ENCODE measurements around the gene GABRG3. TPM values are rescaled to one million over a fixed set of nuclear protein-coding genes. Genes with fewer than 3 reads are reported as not detected.

The GABRG3 gene
- polyA plus RNA-seq (2011; rRNA removed) (not detected in 2 replicates), polyA minus RNA-seq (2011; rRNA and poly(A)+ RNA removed) (not detected in 2 replicates)

DNA sequence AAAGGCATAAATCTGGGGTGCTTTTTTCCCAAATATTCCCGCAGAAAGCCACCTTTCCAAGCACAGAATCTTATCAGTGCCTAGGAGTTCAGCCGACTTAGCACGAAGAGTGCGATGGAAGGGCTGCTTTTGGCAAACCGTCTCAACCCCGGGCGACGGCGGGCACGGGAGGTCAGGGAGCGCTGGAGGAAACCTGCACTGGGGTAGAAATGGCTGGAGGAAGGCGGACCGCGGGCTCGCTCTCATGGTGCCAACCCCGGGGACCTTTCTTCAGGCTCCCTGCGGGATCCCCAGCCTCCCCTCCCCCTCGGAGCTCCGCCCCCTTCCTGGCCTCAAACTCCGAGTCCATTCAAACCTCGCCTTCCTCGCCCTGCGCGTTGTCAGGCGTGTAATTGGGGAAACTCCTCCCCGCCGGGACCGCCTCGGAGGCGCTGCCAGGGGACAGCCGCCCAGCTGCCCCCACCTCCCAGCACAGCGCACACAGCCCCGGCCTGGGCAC is at the start of gene GABRG3:
Gene GABRG3, plus strand, starts transcription at position 470 of the 499 bp plus-strand sequence.
- Histone ChIP-seq H3K36me3 (ENCODE audit: control insufficient read depth, insufficient read depth, low read length) (no peaks in the 10 kb centered on the region), H3K4me3 (ENCODE audit: low read depth, low read length) (no peak within 1 kb of the TSS), H3K27me3 (ENCODE audit: control insufficient read depth, insufficient read depth, low read length) (no peaks in the 10 kb centered on the region)
- POLR2A ChIA-PET, result no interaction called here
- no peak for DNase-seq (ENCODE audit: low read depth)
- TF ChIP-seq, protein P1, sequence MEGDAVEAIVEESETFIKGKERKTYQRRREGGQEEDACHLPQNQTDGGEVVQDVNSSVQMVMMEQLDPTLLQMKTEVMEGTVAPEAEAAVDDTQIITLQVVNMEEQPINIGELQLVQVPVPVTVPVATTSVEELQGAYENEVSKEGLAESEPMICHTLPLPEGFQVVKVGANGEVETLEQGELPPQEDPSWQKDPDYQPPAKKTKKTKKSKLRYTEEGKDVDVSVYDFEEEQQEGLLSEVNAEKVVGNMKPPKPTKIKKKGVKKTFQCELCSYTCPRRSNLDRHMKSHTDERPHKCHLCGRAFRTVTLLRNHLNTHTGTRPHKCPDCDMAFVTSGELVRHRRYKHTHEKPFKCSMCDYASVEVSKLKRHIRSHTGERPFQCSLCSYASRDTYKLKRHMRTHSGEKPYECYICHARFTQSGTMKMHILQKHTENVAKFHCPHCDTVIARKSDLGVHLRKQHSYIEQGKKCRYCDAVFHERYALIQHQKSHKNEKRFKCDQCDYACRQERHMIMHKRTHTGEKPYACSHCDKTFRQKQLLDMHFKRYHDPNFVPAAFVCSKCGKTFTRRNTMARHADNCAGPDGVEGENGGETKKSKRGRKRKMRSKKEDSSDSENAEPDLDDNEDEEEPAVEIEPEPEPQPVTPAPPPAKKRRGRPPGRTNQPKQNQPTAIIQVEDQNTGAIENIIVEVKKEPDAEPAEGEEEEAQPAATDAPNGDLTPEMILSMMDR (IDR thresholded peaks at IDR 0.05; ENCODE audit: insufficient read depth, low read depth, low read length), result no peak
- CTCF ChIA-PET, result no interaction called here

GRCh38 chr15:26921433-26921832 is 49.5 kb upstream of the GABRG3 start:
- TF ChIP-seq, protein P1 (IDR thresholded peaks at IDR 0.05; ENCODE audit: insufficient read depth, low read depth, low read length), result no peak
- CTCF ChIA-PET, result no interaction called here
- H3K4me3 ChIP-seq (ENCODE audit: low read depth, low read length), result no peak overlapping the region
- no peaks in the 10 kb centered on the region for H3K36me3 ChIP-seq (ENCODE audit: control insufficient read depth, insufficient read depth, low read length)
- POLR2A ChIA-PET, result no interaction called here
- no peaks in the 10 kb centered on the region for H3K27me3 ChIP-seq (ENCODE audit: control insufficient read depth, insufficient read depth, low read length)
- no peak for DNase-seq (ENCODE audit: low read depth)

GRCh38 chr15:26926081-26926480 is 44.9 kb upstream of the GABRG3 start:
- Histone ChIP-seq H3K4me3 (ENCODE audit: low read depth, low read length) (no peak overlapping the region), H3K36me3 (ENCODE audit: control insufficient read depth, insufficient read depth, low read length) (no peaks in the 10 kb centered on the region), H3K27me3 (ENCODE audit: control insufficient read depth, insufficient read depth, low read length) (no peaks in the 10 kb centered on the region)
- no peak for DNase-seq (ENCODE audit: low read depth)
- POLR2A ChIA-PET, result no interaction called here
- CTCF ChIA-PET, result interaction anchor here (0.5 kb wide), 1 partner anchor 23 kb away, joined by 3 read pairs; no protein-coding TSS in a partner anchor
- TF ChIP-seq, protein P1 (IDR thresholded peaks at IDR 0.05; ENCODE audit: insufficient read depth, low read depth, low read length), result no peak

- POLR2A ChIA-PET, result no interaction called here
- no peaks in the 10 kb centered on the region for H3K27me3 ChIP-seq (ENCODE audit: control insufficient read depth, insufficient read depth, low read length)
- H3K4me3 ChIP-seq (ENCODE audit: low read depth, low read length), result no peak overlapping the region
- TF ChIP-seq, protein P1 (IDR thresholded peaks at IDR 0.05; ENCODE audit: insufficient read depth, low read depth, low read length), result no peak
- no peaks in the 10 kb centered on the region for H3K36me3 ChIP-seq (ENCODE audit: control insufficient read depth, insufficient read depth, low read length)
- no peak for DNase-seq (ENCODE audit: low read depth)
- CTCF ChIA-PET, result no interaction called here
These were observed 42.9 kb upstream of the GABRG3 start for GRCh38 chr15:26928051-26928450.

GRCh38 chr15:26929588-26929987 is 41.4 kb upstream of the GABRG3 start:
- TF ChIP-seq, protein P1 (IDR thresholded peaks at IDR 0.05; ENCODE audit: insufficient read depth, low read depth, low read length), result no peak
- CTCF ChIA-PET, result interaction anchor here (0.5 kb wide), 1 partner anchor 628 kb away, joined by 4 read pairs; no protein-coding TSS in a partner anchor

More at GRCh38 chr15:26929588-26929987, 41.4 kb upstream of the GABRG3 start:
- no peak for DNase-seq (ENCODE audit: low read depth)
- no peaks in the 10 kb centered on the region for H3K36me3 ChIP-seq (ENCODE audit: control insufficient read depth, insufficient read depth, low read length)
- no peak overlapping the region for H3K4me3 ChIP-seq (ENCODE audit: low read depth, low read length)
- no peaks in the 10 kb centered on the region for H3K27me3 ChIP-seq (ENCODE audit: control insufficient read depth, insufficient read depth, low read length)
- POLR2A ChIA-PET, result no interaction called here

Measured in BJ (cell line).